KBM-7 (cell line): ENCODE measurements around the gene POLR3B.
"Not testable (repeated sequence)": the region's sequence is repeated elsewhere in the genome, so short reads cannot be mapped to it uniquely, and the experiment has no call there.

Experiments used
- DNase-seq: peaks from one replicate; pipeline ENCODE4 v3.0.0-alpha.2; 2015
- in situ Hi-C: fragments of 300-500 bp; cut with MboI; formaldehyde crosslinking; loops from 2 replicates; pipeline ENCODE4 v1.14.3; 2020; ENCODE audit warnings: low sequenced_read_pairs, low pct_unique_long_range_greater_than_20kb, mixed read lengths

Gene POLR3B

DNA sequence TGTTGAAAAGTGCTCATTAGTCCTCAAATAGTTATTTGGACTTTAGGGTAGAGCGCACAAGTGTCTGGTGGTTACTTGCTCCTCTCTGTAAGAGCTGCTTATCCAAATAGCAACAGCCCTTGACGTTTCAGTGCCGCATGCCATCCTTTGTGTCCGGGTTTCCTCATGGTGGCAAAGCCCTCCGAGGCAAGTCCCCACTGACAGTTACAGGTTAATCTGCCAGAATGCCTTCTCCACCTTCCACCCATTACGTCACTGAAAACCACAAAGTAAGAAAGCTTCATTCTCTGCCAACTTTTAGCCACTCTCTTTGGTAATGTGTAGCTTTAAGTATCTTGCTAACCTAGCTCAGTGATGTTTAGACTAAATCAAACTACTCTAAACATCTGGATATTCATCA lies 78.6 kb downstream of the POLR3B start:
- in situ Hi-C loops = no loop called here
- no peak for DNase-seq

DNA sequence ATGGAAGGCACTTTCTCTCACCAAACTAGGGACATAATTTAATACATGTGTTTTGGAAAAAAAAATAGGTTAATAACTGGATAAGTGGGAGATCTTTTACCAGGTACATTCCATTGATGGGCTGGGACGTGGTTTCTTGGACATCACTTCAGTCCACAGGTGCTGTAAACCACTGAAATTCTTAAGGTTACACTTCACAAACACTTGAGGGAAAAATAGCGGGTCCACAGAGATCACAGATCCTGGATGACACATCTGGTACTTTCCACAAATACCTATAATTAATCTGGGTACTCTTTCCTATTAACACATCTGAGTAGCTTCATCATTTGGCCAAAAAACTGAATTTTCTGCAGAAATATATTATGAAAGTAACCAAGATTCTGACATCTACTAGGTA lies 85.0 kb downstream of the POLR3B start:
- DNase-seq = no peak
- in situ Hi-C loops = no loop called here

DNA sequence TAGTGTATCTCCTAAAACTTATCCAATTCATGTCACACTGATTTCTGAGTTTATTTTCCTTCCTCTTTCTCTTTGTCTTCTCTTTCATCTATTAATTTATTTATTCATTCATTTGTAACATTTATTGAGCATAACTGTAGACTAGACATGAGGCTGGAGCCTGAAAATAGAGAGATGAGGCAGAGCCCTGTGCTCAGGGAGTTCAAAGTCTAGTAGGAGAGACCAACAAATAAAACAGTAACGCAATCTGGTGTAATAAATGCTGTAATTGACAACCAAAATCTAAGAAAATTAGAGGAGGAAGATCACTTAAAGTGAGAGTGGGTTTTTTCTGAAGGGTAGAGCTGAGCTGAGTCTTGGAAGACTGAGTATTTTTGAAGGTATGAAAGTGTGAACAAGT lies 87.5 kb downstream of the POLR3B start:
- no peak for DNase-seq
- in situ Hi-C loops = no loop called here

DNA sequence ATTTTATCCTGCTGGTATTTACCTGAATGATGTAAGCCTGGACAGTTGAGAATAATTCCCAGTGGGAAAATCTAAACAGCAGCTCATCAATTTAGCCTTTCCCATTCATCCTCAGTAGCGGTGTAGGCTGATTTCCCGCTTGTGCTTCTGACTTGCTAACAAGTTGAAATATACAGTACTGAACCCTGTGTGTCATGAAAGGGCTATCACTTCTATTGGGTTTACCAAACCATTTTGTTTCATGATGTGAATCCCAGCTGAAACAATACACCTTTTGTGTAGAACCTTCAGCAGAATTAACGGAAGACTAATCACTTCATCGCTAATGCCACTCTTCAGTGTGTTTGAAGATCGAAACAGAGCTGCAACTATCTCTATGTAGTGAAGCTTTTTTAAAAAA lies 88.4 kb downstream of the POLR3B start:
- in situ Hi-C loops = no loop called here
- DNase-seq = no peak

DNA sequence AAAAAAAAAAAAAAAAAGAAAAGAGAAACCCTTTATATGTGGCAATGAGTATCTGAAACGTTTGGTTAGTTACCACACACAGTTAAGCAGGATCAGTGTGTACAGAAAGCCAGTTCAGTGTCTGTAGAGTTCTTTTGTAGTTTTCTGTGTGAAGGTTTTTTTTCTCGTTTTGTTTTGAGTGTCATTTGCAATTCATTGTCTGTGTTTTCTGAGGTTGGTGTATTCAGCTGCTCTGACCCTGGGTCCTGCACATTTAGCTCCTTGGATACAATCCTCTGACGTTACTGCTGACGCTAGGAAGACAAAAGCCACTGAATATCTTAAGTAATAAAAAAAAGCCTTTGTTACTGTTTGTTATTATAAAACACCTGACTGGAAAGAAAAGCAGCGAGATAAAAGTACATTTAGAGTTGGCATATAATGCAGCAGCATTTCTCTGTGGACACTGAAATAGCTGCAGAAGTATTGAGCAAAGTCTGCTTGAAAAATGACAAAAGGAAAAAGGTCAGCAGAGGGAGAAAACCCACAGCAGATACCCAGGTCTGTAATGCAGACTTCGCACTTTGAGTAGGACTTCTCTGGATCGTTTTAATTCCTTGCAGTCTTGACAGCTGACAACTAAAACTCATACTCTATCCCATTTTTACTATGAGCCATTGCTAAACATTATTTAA lies 89.0 kb downstream of the POLR3B start:
- in situ Hi-C loops = no loop called here
- no peak for DNase-seq

DNA sequence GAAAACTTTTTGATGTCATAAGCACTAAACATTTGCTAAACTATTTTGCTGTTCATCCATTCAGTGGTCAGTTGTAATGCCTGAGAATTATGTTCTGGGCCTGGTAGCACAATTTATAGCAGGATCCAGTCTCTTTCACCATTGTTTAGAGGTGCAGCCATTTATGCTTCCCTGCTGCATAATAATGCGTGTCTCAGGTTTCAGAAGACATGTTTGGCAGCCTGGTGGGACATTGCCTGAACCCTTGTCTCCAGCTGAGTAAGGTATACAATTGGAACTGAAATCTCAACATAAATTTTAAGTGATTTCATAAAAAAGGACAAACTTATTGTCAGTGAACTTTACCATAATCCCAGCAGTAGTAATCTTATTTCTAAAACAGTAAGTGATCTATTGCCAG lies 94.8 kb downstream of the POLR3B start:
- no peak for DNase-seq
- in situ Hi-C loops = no loop called here

DNA sequence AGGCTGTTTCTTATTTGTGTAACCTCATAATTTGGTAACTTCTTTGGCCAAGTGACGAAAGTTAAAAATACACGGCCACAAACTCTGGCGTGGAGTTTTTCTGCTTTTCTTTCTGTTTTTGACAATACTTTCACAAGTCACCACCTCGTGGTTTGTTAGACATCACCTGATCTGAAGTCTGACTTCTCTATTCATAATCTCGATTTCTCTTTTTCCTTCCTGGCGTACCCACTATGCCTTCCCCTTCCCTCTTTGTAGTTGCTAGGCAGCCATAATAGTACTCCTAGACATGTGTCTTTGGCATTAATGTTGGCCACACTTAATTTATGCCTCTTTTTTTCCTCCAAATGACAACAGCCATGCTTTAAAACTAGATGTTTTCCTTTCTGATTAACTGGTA lies 97.6 kb downstream of the POLR3B start:
- in situ Hi-C loops = no loop called here
- DNase-seq = no peak

DNA sequence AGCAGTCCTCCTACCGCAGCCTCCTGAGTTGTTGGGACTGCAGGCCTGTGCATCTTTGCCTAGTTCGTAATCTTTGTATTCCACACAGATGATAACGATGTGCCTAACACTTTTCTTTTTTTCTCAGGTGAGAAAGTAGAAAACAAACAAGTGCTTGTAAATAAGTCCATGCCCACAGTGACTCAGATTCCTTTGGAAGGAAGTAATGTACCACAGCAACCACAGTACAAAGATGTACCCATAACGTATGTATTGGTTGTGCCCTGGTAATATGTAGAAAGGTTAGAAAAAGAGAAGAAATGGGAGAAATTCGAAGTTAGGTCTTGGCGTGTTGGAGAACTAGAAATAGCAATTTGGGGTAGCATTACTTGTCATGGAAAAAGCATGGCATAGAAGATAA lies 101.6 kb downstream of the POLR3B start:
- in situ Hi-C loops = no loop called here
- DNase-seq = no peak

DNA sequence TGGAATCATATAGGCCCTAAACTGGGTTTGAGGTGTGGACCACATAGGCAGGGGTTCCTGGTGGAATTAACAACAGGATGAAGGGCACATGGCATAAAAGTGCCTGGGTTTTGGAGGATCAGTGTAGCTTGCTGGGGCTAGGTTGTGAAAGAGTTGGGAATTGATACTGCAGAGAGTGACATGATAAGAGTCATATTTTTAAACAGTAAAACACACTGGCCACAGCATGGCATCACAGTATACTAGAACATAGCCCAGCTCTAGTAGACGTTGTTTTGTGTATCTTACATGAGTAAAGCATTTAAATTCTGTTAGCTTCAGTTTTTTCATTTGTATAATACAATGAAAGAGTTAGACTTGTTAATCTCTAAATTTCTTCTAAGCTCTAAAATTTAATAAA lies 102.0 kb downstream of the POLR3B start:
- in situ Hi-C loops = no loop called here
- no peak for DNase-seq

DNA sequence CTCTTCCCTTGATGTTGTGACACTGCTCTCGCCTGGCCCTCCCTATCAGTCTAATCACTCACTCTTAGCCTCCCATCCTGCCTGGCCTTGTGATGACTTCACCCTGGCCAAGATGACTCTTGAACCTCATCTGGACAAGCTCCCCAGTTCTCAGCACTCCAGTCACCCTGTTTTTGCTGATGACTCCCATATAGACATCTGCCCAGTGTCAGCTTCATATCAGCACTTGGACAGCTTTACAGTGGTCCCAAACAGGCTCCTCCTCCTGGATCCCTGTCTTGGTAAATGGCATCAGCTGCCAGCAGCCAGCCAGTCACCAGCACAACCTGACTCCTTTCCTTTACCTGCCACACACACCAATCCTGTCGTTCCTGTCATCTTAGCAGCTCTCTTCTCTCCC lies 104.2 kb downstream of the POLR3B start:
- in situ Hi-C loops = no loop called here
- no peak for DNase-seq

DNA sequence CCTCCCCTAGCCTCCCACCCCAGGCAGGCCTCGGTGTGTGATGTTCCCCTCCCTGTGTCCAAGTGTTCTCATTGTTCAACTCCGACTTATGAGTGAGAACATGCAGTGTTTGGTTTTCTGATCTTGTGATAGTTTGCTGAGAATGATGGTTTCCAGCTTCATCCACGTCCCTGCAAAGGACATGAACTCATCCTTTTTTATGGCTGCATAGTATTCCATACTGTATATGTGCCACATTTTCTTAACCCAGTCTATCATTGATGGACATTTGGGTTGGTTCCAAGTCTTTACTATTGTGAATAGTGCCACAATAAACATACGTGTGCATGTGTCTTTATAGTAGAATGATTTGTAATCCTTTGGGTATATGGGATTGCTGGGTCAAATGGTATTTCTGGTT lies 108.1 kb downstream of the POLR3B start:
- in situ Hi-C loops, DNase-seq: not testable (repeated sequence)

DNA sequence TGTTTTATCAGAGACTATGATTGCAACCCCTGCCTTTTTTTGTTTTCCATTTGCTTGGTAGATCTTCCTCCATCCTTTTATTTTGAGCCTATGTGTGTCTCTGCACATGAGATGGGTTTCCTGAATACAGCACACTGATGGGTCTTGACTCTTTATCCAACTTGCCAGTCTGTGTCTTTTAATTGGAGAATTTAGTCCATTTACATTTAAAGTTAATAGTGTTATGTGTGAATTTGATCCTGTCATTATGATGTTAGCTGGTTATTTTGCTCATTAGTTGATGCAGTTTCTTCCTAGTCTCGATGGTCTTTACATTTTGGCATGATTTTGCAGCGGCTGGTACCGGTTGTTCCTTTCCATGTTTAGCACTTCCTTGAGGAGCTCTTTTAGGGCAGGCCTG lies 118.1 kb downstream of the POLR3B start:
- DNase-seq, in situ Hi-C loops: not testable (repeated sequence)

DNA sequence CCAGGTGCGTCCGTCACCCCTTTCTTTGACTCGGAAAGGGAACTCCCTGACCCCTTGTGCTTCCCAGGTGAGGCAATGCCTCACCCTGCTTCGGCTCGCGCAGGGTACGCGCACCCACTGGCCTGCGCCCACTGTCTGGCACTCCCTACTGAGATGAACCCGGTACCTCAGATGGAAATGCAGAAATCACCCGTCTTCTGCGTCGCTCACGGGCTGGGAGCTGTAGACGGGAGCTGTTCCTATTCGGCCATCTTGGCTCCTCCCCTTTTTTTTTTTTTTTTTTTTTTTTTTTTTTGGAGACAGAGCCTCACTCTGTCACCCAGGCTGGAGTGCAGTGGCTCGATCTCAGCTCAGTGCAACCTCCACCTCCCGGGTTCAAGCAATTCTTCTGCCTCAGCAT lies 120.1 kb downstream of the POLR3B start:
- in situ Hi-C loops, DNase-seq: not testable (repeated sequence)

DNA sequence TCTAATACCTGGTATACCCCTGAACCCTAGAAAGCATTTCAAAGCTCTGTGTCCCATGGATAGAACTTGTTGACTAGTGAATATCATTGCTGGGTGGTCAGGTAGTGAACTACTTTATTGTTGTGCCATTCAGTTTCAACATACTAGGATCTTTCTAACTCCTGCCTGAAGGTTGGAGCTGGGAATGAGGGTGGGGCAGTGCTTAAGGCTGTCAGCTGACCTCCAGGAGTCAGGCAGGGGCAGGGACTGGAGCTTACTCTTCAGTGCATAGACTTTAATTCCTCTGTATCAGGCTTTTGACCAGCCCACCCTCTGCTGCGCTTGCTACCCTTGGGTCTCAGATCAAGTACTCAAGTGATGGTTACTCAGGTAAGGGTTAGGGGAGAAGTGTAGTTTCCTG lies 122.7 kb downstream of the POLR3B start:
- DNase-seq = no peak
- in situ Hi-C loops = no loop called here

DNA sequence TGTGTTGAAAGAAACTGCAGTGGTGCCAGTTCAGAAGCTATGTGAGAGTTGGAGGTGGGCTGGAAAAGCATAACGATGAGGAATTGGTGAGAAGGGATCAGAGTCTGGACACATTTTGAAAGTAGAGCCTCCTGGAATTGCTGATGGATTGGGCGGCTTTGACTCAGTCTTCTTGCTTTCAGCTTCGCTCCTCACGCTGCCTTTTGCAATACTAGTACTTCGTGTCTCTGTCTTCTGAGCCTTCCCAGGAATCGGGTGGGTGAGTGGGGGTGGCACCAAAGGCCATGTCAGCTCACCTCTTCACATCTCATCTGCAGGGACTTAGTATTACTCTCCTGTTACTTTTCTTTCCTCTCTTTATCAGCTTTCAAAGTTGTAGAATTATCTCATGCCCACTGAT lies 123.7 kb downstream of the POLR3B start:
- in situ Hi-C loops = no loop called here
- no peak for DNase-seq

DNA sequence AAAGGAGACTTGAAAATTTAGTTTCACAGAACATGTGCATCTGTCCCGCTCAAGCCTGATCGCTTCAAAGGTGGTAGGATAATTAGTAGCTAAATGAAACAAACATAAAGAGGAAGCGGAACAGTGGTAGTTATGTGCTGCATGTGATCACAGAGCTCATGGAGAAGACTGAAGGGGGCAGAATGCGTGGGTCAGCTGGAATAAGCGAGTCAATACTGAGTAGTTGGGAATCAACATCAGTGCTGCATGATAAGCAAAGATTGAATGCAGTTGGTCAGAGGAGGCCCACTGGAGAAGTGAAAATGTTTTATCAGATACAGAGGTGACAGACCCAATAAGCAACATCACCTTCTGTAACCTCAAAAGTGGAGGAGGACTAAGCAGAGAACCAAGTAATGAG lies 130.1 kb downstream of the POLR3B start:
- in situ Hi-C loops = no loop called here
- DNase-seq = no peak

DNA sequence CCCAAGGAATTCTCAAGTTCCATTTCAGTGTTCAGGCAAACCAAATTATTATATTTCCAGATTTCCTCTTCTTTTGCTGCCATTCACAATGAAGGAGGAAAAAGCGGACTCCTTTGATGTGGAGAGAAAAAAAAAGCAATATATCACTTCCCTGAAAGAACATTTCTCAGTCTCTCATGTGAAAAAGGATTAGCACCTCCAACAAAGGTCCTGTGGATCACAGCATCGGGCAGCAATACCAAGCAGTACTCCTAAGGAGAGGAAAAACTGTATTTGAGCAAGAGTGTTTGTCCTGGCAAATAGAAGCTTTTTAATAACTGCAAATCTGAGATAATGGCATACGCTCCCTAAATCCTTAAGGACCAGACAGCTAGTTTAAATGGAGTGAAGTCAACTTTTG lies 131.3 kb downstream of the POLR3B start:
- no peak for DNase-seq
- in situ Hi-C loops = no loop called here

DNA sequence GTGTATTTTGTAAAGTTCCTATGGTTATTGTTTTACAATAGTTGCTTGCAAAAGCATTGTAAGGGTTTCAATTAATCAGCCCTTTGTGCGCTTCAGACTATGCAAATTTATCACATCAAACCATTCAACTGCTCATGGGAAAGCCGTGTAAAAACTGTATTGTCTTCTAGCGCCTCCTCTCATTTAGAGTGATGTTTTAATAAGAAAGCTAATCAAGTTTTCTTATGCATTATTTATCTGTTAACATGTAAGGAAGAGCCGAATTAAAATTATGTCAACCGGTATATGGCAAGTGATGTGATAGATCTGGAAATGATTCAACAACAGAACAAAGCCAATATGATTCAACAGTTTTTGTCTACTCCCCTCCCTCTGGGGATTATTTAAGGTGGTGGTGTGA lies 132.7 kb downstream of the POLR3B start:
- in situ Hi-C loops = no loop called here
- no peak for DNase-seq

DNA sequence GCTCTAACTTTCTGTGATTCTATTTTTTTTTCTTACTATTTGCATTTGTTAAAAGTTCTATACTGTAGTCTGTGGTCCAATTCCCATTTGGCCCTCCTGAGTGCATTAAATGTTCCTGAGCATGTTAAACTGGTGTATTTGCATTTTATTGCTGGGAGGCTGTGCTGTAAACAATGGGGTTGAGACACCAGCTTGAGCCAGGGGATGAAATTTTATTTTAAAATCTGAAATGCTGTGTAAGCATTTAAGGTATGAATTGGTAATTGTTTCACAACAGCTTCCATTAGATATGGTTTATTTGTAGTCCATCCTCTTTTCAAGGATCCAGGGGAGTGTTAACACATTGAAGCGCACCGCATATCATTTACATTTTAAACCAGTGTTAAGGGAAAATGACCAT lies 135.3 kb downstream of the POLR3B start:
- in situ Hi-C loops = no loop called here
- no peak for DNase-seq

DNA sequence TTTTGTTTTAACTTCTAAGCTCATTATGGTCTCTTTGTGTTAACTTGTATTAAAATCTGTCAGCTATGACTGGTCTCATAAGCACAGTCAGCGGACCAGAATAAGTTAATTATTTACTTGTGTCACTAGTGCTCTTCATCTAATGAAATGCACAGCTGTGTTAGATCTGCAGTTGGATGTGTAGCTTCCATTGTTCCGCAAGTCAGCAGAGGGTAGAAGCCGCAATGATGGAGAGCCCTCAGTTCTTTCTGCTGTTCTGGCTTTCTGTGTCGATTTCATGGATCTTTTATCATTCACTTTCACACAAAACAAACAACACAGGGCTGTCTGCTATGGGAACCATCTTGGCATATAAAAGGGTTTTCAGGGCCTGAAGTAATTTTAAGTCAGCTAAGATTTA lies 136.0 kb downstream of the POLR3B start:
- no peak for DNase-seq
- in situ Hi-C loops = no loop called here

DNA sequence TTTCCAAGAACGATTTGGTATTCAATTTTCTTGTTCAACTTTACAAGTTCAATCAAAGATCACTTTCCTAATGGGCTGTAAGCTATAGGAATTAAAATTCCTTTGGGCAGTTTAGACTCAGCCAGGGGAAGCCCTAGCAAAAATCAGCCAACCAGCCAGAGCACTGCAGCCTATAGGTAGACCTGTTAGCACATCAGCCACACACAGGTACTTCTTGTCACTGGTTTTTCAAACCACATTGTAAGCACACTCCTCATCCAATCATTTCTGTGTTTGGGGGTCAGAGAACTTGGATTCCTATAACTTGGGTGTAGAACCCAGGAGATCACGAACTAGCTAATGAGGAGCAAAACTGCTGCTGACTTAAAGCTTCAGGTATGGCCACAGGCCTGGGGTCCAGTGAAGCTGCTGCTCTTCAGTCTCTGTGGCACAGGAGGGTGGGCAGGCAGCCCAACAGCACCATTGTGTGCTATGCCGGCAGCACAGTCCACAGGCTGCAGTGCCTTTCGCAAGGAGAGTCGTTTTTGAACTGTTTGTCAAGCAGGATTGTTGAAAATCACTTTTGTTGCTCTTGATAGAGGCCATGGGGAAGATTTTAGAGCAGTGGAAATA lies 137.9 kb downstream of the POLR3B start:
- in situ Hi-C loops = no loop called here

More for the DNA sequence above, 137.9 kb downstream of the POLR3B start:
- DNase-seq = no peak
